HUES6 (cell line): ENCODE data around the gene SULT1E1.

ENCODE experiments used
- H3K27ac ChIP-seq: 2 replicates; pipeline ENCODE4 v1.7.0; 2013; ENCODE audit warnings: low read depth, mild to moderate bottlenecking, low read length, inconsistent platforms
- H3K27me3 ChIP-seq: 2 replicates; pipeline ENCODE4 v1.6.1; 2013; ENCODE audit warnings: low read length; ENCODE audit not compliant: control insufficient read depth, insufficient read depth
- H3K36me3 ChIP-seq: 2 replicates; pipeline ENCODE4 v1.6.1; 2013; ENCODE audit warnings: low read length; ENCODE audit not compliant: control insufficient read depth, insufficient read depth
- H3K4me1 ChIP-seq: 2 replicates; pipeline ENCODE4 v1.6.1; 2013; ENCODE audit warnings: low read length; ENCODE audit not compliant: control insufficient read depth, insufficient read depth
- H3K4me3 ChIP-seq: 2 replicates; pipeline ENCODE4 v1.5.1; 2013; ENCODE audit warnings: low read depth, low read length
- H3K9ac ChIP-seq: one replicate; pipeline ENCODE4 v1.6.1; 2013; ENCODE audit warnings: mild to moderate bottlenecking, low read length
- H3K9me3 ChIP-seq: 2 replicates; pipeline ENCODE4 v1.6.1; 2013; ENCODE audit warnings: low read depth, low read length; ENCODE audit not compliant: control insufficient read depth, insufficient read depth

The SULT1E1 gene, protein sequence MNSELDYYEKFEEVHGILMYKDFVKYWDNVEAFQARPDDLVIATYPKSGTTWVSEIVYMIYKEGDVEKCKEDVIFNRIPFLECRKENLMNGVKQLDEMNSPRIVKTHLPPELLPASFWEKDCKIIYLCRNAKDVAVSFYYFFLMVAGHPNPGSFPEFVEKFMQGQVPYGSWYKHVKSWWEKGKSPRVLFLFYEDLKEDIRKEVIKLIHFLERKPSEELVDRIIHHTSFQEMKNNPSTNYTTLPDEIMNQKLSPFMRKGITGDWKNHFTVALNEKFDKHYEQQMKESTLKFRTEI

DNA sequence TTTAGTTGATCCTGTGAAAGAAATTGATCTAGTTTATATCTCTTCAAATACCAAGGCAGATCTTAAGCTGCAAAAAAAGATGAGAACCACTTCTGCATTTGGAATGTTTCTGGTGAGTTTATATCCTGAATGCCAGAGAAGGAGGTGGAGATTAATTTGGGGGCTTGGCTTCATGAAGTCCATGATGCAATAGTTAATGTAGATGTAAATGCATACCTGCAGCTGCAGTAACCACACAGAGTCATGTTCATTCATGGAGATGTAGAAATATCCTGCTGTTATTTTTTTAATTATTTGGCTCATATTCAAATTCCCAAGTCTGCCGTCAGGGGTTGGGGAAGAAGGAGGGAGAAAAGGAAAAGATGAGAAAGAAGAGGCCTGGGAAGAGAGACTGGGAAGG is at the start of gene SULT1E1:
Gene SULT1E1, minus strand, starts transcription at position 94 of the 400 bp plus-strand sequence. CDS start 2,501 bp downstream, outside the sequence.
- H3K9me3 ChIP-seq, result no peaks in the 10 kb centered on the region
- no peaks in the 10 kb centered on the region for H3K27me3 ChIP-seq
- H3K9ac ChIP-seq, result no peak within 1 kb of the TSS
- no peak within 1 kb of the TSS for H3K27ac ChIP-seq
- H3K4me3 ChIP-seq, result no peak within 1 kb of the TSS
- H3K36me3 ChIP-seq, result no peaks in the 10 kb centered on the region
- H3K4me1 ChIP-seq, result no peaks in the 10 kb centered on the region

GRCh38 chr4:69909195-69909594 is 49.2 kb upstream of the SULT1E1 start:
- no peak overlapping the region for H3K4me3 ChIP-seq
- H3K9ac ChIP-seq, result no peak overlapping the region
- no peak overlapping the region for H3K27ac ChIP-seq
- H3K27me3 ChIP-seq, result no peaks in the 10 kb centered on the region
- no peaks in the 10 kb centered on the region for H3K36me3 ChIP-seq
- H3K4me1 ChIP-seq, result no peaks in the 10 kb centered on the region
- H3K9me3 ChIP-seq, result no peaks in the 10 kb centered on the region

DNA sequence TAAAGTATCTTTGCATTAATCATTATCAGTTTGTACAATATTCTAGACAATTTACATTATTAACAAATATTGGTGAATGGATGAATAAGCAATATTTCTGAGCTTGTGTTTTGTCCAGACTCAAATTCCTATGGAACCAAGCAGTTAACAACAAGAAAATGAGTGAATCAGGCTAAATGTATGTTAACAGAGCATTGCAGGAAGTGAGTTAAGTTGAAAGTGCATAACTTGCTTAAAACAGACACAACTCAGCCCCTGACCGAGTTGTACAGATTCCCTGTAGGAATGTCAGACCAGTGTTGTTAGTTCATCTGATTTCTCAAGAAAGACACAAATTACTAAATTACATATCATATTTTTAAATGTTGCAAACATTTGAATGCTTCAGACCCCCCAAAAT is 47.2 kb upstream of the SULT1E1 start:
- Histone ChIP-seq H3K4me3 (no peak overlapping the region), H3K27ac (no peak overlapping the region), H3K9me3 (no peaks in the 10 kb centered on the region), H3K4me1 (no peaks in the 10 kb centered on the region), H3K27me3 (no peaks in the 10 kb centered on the region), H3K36me3 (no peaks in the 10 kb centered on the region), H3K9ac (no peak overlapping the region)

DNA sequence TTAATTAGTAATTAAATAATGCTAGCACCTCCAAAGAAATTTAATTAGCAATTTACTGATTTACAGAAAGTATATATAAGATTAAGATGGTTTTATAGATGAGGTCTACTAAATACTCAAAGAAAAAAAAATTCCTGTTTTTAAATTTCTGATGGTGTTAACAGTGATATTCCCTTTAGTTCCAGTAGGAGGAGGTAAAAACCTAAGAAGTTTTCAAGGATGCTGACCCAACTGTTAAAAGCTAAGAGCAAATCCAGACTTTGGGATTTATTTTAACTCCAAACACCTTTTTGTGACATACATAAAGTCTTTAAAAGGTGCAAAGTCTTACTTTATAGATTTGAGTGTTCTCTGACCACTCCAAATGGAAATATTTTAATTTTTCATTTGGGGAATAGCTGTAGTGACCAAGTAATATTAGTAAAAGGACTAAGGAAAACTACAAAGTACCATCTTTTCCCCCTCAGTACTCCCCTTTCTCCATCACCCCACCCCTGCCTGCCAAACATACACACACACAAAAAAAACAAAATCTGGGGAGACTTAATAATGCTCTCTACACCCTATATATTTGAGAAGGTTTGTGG is 36.7 kb upstream of the SULT1E1 start:
- H3K4me3 ChIP-seq, result no peak overlapping the region
- no peaks in the 10 kb centered on the region for H3K4me1 ChIP-seq
- no peaks in the 10 kb centered on the region for H3K27me3 ChIP-seq
- H3K36me3 ChIP-seq, result no peaks in the 10 kb centered on the region
- H3K27ac ChIP-seq, result no peak overlapping the region
- no peaks in the 10 kb centered on the region for H3K9me3 ChIP-seq
- H3K9ac ChIP-seq, result no peak overlapping the region

- Histone ChIP-seq H3K9me3 (no peaks in the 10 kb centered on the region), H3K4me1 (no peaks in the 10 kb centered on the region)
Observed at GRCh38 chr4:69894721-69895120, 34.8 kb upstream of the SULT1E1 start.

GRCh38 chr4:69894186-69894585 is 34.2 kb upstream of the SULT1E1 start:
- no peaks in the 10 kb centered on the region for H3K4me1 ChIP-seq
- H3K27ac ChIP-seq, result no peak overlapping the region
- no peaks in the 10 kb centered on the region for H3K9me3 ChIP-seq
- H3K27me3 ChIP-seq, result no peaks in the 10 kb centered on the region
- no peak overlapping the region for H3K9ac ChIP-seq
- H3K36me3 ChIP-seq, result no peaks in the 10 kb centered on the region
- no peak overlapping the region for H3K4me3 ChIP-seq

More at GRCh38 chr4:69894721-69895120, 34.8 kb upstream of the SULT1E1 start:
- Histone ChIP-seq H3K36me3 (no peaks in the 10 kb centered on the region), H3K27me3 (no peaks in the 10 kb centered on the region), H3K27ac (no peak overlapping the region), H3K9ac (no peak overlapping the region), H3K4me3 (no peak overlapping the region)

DNA sequence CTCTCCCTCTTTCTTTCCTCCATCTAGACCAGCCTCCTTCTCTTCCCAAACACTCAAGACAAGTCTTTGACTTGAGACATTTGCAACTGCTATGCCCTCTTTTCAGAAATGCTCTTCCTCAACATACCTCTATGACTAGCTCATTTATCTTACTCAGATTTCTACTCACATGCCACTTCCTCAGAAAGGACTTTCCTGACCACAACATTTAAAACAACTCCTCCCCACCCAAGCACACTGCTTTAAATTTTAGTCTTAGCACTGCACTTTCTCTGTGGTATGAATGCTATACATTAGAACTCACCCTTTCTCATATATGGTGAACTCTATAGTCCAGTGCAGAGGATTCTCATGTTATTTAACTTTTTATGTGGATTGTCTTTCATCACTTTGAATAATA is 28.4 kb upstream of the SULT1E1 start:
- H3K36me3 ChIP-seq, result no peaks in the 10 kb centered on the region
- H3K27me3 ChIP-seq, result no peaks in the 10 kb centered on the region
- peaks cover 10% of the 10 kb centered on the region for H3K9me3 ChIP-seq
- no peak overlapping the region for H3K27ac ChIP-seq
- no peaks in the 10 kb centered on the region for H3K4me1 ChIP-seq
- no peak overlapping the region for H3K9ac ChIP-seq
- H3K4me3 ChIP-seq, result no peak overlapping the region

DNA sequence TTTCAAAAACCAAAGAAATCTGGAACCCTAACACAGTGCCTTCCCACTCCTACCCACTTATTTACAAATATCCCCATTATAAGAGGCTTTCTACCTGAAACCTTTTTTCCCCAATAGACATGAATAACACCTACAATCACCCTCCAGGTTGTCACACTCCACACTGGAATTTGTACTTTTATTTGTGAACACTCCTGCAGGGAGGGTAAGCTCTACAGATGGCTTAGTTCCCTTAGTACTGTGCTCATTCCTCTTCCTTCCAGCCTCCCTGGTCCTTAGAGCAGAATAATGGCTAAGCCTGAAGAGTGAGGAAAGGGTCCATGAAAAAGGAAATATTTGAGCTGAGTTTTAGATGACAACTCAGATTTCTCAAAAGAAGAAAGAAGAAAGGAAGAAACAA is 22.2 kb upstream of the SULT1E1 start:
- H3K9me3 ChIP-seq, result peaks cover 14% of the 10 kb centered on the region
- H3K4me1 ChIP-seq, result no peaks in the 10 kb centered on the region
- no peak overlapping the region for H3K27ac ChIP-seq
- H3K36me3 ChIP-seq, result no peaks in the 10 kb centered on the region
- no peak overlapping the region for H3K9ac ChIP-seq
- no peaks in the 10 kb centered on the region for H3K27me3 ChIP-seq
- no peak overlapping the region for H3K4me3 ChIP-seq

GRCh38 chr4:69881173-69881773 is 21.3 kb upstream of the SULT1E1 start:
- no peak overlapping the region for H3K4me3 ChIP-seq
- no peak overlapping the region for H3K27ac ChIP-seq
- no peaks in the 10 kb centered on the region for H3K4me1 ChIP-seq
- no peaks in the 10 kb centered on the region for H3K36me3 ChIP-seq
- no peaks in the 10 kb centered on the region for H3K27me3 ChIP-seq
- H3K9ac ChIP-seq, result no peak overlapping the region
- peaks cover 14% of the 10 kb centered on the region for H3K9me3 ChIP-seq

DNA sequence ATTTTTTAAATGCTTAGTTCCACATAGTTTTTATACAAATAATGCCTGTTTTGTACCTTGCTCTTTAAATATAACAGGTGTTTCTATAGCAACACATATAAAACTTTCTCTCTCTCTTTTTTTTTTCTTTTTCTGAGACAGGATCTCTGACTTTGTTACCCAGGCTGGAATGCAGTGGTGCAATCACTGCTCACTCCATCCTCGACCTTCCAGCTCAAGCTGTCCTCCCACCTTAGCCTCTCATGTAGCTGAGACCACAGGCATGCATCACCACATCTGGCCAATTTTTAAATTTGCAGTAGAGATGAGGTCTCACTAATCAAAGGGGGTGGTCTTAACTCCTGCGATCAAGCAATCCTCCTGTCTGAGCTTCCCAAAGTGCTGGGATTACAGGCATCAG is 18.3 kb upstream of the SULT1E1 start:
- no peak overlapping the region for H3K27ac ChIP-seq
- no peak overlapping the region for H3K4me3 ChIP-seq
- no peaks in the 10 kb centered on the region for H3K27me3 ChIP-seq
- peaks cover 3% of the 10 kb centered on the region for H3K9me3 ChIP-seq
- no peaks in the 10 kb centered on the region for H3K36me3 ChIP-seq
- no peaks in the 10 kb centered on the region for H3K4me1 ChIP-seq
- H3K9ac ChIP-seq, result no peak overlapping the region

- Histone ChIP-seq H3K9ac (no peak overlapping the region), H3K9me3 (no peaks in the 10 kb centered on the region), H3K36me3 (no peaks in the 10 kb centered on the region), H3K4me1 (no peaks in the 10 kb centered on the region), H3K27me3 (no peaks in the 10 kb centered on the region), H3K27ac (no peak overlapping the region), H3K4me3 (no peak overlapping the region)
Observed at GRCh38 chr4:69877453-69877852, 17.5 kb upstream of the SULT1E1 start.
